ENCODE measurements around the gene ZFP28.

ZFP28 gene

GRCh38 chr19:56537442-56537841, 1.3 kb upstream of the ZFP28 start:
- no peak for DNase-seq (ENCODE audit: low read depth)
- no peak overlapping the region for H3K4me3 ChIP-seq (ENCODE audit: low read length)
- no peak for TF ChIP-seq CTCF (conservative IDR thresholded peaks at IDR 0.05; ENCODE audit: low read depth, low read length)

- DNase-seq (ENCODE audit: low read depth): peak; percentile 82
- no peak for TF ChIP-seq CTCF (conservative IDR thresholded peaks at IDR 0.05; ENCODE audit: low read depth, low read length)
- peak overlapping the region; percentile 81 for H3K4me3 ChIP-seq (ENCODE audit: low read length)
These were observed 441 bp upstream of the ZFP28 start for GRCh38 chr19:56538254-56538760.

GRCh38 chr19:56543776-56544175, 5.0 kb downstream of the ZFP28 start:
- H3K4me3 ChIP-seq (ENCODE audit: low read length): no peak overlapping the region
- DNase-seq (ENCODE audit: low read depth): no peak
- no peak for TF ChIP-seq CTCF (conservative IDR thresholded peaks at IDR 0.05; ENCODE audit: low read depth, low read length)

GRCh38 chr19:56547535-56547934, 8.8 kb downstream of the ZFP28 start:
- no peak for DNase-seq (ENCODE audit: low read depth)
- no peak overlapping the region for H3K4me3 ChIP-seq (ENCODE audit: low read length)
- peak; percentile 20 for TF ChIP-seq CTCF (conservative IDR thresholded peaks at IDR 0.05; ENCODE audit: low read depth, low read length)

DNA sequence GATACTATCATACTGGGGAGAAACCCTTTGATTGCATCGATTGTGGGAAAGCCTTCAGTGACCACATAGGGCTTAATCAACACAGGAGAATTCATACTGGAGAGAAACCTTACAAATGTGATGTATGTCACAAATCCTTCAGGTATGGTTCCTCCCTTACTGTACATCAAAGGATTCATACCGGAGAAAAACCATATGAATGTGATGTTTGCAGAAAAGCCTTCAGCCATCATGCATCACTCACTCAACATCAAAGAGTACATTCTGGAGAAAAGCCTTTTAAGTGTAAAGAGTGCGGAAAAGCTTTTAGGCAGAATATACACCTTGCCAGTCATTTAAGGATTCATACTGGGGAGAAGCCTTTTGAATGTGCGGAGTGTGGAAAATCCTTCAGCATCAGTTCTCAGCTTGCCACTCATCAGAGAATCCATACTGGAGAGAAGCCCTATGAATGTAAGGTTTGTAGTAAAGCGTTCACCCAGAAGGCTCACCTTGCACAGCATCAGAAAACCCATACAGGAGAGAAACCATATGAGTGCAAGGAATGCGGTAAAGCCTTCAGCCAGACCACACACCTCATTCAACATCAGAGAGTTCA, 15.6 kb downstream of the ZFP28 start:
- no peak for DNase-seq (ENCODE audit: low read depth)
- no peak overlapping the region for H3K4me3 ChIP-seq (ENCODE audit: low read length)
- no peak for TF ChIP-seq CTCF (conservative IDR thresholded peaks at IDR 0.05; ENCODE audit: low read depth, low read length)

- no peak overlapping the region for H3K4me3 ChIP-seq (ENCODE audit: low read length)
- no peak for DNase-seq (ENCODE audit: low read depth)
- TF ChIP-seq CTCF (conservative IDR thresholded peaks at IDR 0.05; ENCODE audit: low read depth, low read length): no peak
These were observed 24.0 kb downstream of the ZFP28 start for GRCh38 chr19:56562766-56563165.

DNA sequence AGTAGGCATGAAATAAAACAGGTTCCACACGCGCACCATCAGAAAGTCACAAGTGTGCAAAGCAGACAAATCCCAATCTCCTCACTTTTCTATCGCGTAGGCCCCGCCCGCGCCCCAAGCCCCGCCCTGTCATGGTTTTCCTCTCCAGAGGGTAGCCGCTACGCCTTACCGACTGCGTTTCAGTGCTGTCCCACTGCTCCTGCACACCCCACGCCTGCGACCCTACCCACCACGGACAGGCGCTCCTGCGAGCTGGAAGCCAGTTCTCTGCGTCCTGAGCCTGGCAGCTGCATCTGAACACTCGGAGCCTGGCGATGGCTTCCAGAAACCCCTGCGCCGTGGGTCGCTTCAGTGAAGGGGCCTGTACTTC, 28.1 kb downstream of the ZFP28 start:
- TF ChIP-seq CTCF (conservative IDR thresholded peaks at IDR 0.05; ENCODE audit: low read depth, low read length): no peak
- H3K4me3 ChIP-seq (ENCODE audit: low read length): peak overlapping the region; percentile 94
- peak; percentile 3 for DNase-seq (ENCODE audit: low read depth)

All from retinal pigment epithelial cell (primary cell).